Measurements from ENCODE around the gene ZBTB38.

The ZBTB38 gene

GRCh38 chr3:141405591-141405990 lies 37.3 kb downstream of the ZBTB38 start:
- no peak for DNase-seq (ENCODE audit: low read depth)

- DNase-seq (ENCODE audit: low read depth): no peak
Measured at GRCh38 chr3:141406265-141406664, 38.0 kb downstream of the ZBTB38 start.

- DNase-seq (ENCODE audit: low read depth): peak; percentile 91
Measured at GRCh38 chr3:141407047-141407446, 38.7 kb downstream of the ZBTB38 start.

- no peak for DNase-seq (ENCODE audit: low read depth)
Measured at GRCh38 chr3:141407825-141408224, 39.5 kb downstream of the ZBTB38 start.

- no peak for DNase-seq (ENCODE audit: low read depth)
Measured at GRCh38 chr3:141408596-141408995, 40.3 kb downstream of the ZBTB38 start.

- DNase-seq (ENCODE audit: low read depth): no peak
Measured at GRCh38 chr3:141409940-141410241, 41.6 kb downstream of the ZBTB38 start.

- DNase-seq (ENCODE audit: low read depth): no peak
Measured at GRCh38 chr3:141410408-141410807, 42.1 kb downstream of the ZBTB38 start.

GRCh38 chr3:141410846-141411245 lies 42.5 kb downstream of the ZBTB38 start:
- DNase-seq (ENCODE audit: low read depth): no peak

GRCh38 chr3:141411251-141411771 lies 43.0 kb downstream of the ZBTB38 start:
- DNase-seq (ENCODE audit: low read depth): no peak

GRCh38 chr3:141412087-141412935 lies 44.0 kb downstream of the ZBTB38 start:
- no peak for DNase-seq (ENCODE audit: low read depth)

- DNase-seq (ENCODE audit: low read depth): no peak
Measured at GRCh38 chr3:141412936-141413354, 44.6 kb downstream of the ZBTB38 start.

GRCh38 chr3:141413391-141413790 lies 45.1 kb downstream of the ZBTB38 start:
- no peak for DNase-seq (ENCODE audit: low read depth)

- no peak for DNase-seq (ENCODE audit: low read depth)
Measured at GRCh38 chr3:141413801-141414689, 45.7 kb downstream of the ZBTB38 start.

GRCh38 chr3:141414800-141415462 lies 46.6 kb downstream of the ZBTB38 start:
- DNase-seq (ENCODE audit: low read depth): no peak

- no peak for DNase-seq (ENCODE audit: low read depth)
Measured at GRCh38 chr3:141415953-141416352, 47.6 kb downstream of the ZBTB38 start.
